ES-I3 (cell line): Measurements from ENCODE around the gene PBX3.

Experiments used
- H3K36me3 ChIP-seq: 2 replicates; pipeline ENCODE4 v1.6.1; 2013; ENCODE audit warnings: mild to moderate bottlenecking, low read length, control low read depth, moderate library complexity; ENCODE audit not compliant: insufficient read depth
- H3K4me1 ChIP-seq: 2 replicates; pipeline ENCODE4 v1.6.1; 2013; ENCODE audit warnings: mild to moderate bottlenecking, control low read depth, low read length; ENCODE audit not compliant: insufficient read depth
- H3K9ac ChIP-seq: 2 replicates; pipeline ENCODE4 v1.6.1; 2013; ENCODE audit warnings: low read depth, mild to moderate bottlenecking, low read length, moderate library complexity
- H3K9me3 ChIP-seq: 2 replicates; pipeline ENCODE4 v1.6.1; 2013; ENCODE audit warnings: mild to moderate bottlenecking, low read length, moderate library complexity; ENCODE audit not compliant: control insufficient read depth, insufficient read depth

Gene PBX3

DNA sequence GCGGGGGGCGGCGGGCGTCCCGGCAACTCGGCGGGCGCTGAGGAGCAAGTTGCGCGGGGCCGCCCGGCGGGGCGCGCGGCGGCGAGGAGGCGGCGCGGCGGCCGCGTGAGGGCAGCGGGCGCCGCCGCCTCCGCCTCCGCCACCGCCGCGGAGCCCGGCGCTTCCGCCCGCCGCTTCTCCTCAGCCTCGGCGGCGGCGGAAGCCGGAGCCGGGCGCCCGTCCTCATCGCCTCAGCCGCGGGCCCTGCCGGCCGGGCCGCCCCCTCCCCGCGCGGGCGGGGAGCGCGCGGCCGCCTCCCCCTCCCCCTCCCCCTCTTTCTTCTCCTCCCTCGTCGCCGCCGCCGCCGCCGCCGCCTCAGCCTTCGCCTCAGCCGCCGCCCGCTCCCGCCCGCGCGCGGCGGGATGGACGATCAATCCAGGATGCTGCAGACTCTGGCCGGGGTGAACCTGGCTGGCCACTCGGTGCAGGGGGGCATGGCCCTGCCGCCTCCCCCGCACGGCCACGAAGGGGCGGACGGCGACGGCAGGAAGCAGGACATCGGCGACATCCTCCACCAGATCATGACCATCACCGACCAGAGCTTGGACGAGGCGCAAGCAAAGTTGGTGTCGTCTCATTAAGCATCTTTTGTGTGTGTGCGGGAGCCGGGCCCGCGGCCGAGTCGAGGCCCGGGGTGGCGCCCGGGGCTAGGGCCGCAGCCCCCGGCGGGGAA lies at the start of gene PBX3:
Gene PBX3 (plus strand): TSS at position 321 of the 712 bp plus-strand sequence.
- Histone ChIP-seq H3K9me3 (no peaks in the 10 kb centered on the region), H3K9ac (peak within 1 kb of the TSS; percentile 69), H3K4me1 (0 out of 2 replicates have a peak, but pooled peaks cover 8% of the 10 kb centered on the region), H3K36me3 (no peaks in the 10 kb centered on the region)

DNA sequence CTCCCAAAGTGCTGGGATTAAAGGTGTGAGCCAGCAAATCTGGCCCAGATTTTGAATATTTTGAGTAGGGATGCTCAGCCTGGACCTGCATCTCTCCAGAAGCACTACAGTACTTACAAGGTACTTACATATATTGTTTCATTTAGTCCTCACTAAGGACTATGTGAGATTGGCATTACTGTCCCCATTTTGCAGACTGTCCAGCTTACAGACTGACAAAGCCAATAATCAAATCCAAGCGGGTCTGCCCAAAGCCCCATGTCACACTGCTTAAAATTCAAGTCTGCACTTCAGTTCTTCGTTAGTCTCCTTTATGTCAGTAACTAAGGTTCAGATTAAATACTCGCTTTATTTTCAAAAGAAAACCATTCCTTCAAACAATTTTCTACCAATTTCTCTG lies 47.3 kb upstream of the PBX3 start:
- Histone ChIP-seq H3K9me3 (no peaks in the 10 kb centered on the region), H3K9ac (no peak overlapping the region), H3K36me3 (no peaks in the 10 kb centered on the region), H3K4me1 (peaks cover 35% of the 10 kb centered on the region)

DNA sequence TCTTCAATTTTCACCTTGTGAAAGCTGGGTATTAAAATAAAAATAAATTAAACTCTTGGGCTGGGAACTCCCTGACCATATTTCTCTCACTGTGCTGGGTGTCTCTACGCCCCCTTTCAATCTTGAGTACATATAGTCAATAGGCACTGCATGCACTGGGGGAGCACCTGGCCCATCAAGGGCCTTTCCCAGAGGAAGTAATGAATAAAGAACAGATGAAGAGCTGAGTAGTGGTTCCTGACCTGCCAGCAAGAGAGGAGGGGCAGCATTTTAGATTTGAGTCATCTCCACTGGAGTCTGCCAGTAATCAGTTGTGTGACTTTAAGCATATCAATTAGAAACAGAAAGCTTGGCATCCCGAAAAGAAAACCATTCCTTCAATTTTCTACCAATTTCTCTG lies 46.4 kb upstream of the PBX3 start:
- H3K9me3 ChIP-seq = no peaks in the 10 kb centered on the region
- no peaks in the 10 kb centered on the region for H3K36me3 ChIP-seq
- peaks cover 28% of the 10 kb centered on the region for H3K4me1 ChIP-seq
- H3K9ac ChIP-seq = peak overlapping the region; percentile 32; the same call in 1 of the 2 replicates

DNA sequence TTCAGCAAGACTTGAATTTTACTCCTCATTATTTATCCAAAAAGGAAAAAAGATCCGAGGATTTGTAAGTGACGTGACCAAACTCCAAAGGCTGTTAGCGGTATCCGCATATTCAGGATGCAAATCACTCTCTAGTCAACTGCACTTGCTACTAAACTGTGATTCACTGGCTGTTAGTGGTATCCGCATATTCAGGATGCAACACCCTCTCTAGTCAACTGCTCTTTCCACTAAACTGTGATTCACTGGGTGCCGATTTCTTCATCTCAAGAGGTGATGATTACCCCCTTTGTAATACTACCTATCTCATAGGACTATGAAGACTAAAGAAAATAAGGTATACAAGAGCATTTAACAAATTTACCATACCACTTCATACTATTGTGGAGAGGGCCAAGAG lies 45.8 kb upstream of the PBX3 start:
- Histone ChIP-seq H3K4me1 (peaks cover 27% of the 10 kb centered on the region), H3K36me3 (no peaks in the 10 kb centered on the region), H3K9ac (peak overlapping the region; percentile 32), H3K9me3 (no peaks in the 10 kb centered on the region)

DNA sequence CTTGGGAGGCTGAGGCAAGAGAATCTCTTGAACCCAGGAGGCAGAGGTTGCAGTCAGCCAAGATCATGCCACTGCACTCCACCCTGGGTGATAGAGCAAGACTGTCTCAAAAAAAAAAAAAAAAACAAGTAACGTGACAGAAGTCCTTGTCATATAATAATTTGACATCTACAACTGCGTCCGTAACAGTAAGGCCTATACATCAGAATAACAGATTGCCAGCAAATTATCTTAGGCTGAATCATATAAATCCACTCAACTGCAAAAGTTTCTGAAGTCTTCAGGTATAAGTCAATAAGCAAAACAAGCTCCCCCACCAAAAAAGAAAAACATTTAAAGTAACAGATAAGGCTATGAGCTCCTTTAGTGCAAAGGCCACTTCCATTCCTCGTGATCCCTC lies 43.5 kb upstream of the PBX3 start:
- Histone ChIP-seq H3K36me3 (no peaks in the 10 kb centered on the region), H3K9me3 (no peaks in the 10 kb centered on the region), H3K4me1 (peaks cover 31% of the 10 kb centered on the region), H3K9ac (no peak overlapping the region)

DNA sequence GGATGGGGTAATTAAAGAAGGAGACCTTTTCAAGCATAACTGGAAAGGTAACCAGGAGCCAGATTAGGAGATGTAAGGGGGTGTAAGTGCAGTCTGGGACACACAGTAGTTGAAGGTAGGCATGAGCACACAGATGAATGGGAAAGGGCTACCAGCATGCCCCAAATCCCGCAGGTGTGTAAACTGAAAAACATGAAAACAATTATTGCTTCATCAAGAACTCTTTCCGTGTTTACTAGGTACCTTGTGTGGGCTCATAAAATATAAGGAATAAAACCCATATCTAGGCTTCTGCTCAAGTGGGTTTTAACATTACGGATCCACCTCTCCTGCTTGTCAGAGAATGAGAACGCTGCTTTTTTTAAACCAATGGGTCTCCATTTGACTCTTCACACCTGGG lies 41.3 kb upstream of the PBX3 start:
- H3K4me1 ChIP-seq = peaks cover 21% of the 10 kb centered on the region
- no peaks in the 10 kb centered on the region for H3K9me3 ChIP-seq
- no peaks in the 10 kb centered on the region for H3K36me3 ChIP-seq
- peak overlapping the region; percentile 92 for H3K9ac ChIP-seq

DNA sequence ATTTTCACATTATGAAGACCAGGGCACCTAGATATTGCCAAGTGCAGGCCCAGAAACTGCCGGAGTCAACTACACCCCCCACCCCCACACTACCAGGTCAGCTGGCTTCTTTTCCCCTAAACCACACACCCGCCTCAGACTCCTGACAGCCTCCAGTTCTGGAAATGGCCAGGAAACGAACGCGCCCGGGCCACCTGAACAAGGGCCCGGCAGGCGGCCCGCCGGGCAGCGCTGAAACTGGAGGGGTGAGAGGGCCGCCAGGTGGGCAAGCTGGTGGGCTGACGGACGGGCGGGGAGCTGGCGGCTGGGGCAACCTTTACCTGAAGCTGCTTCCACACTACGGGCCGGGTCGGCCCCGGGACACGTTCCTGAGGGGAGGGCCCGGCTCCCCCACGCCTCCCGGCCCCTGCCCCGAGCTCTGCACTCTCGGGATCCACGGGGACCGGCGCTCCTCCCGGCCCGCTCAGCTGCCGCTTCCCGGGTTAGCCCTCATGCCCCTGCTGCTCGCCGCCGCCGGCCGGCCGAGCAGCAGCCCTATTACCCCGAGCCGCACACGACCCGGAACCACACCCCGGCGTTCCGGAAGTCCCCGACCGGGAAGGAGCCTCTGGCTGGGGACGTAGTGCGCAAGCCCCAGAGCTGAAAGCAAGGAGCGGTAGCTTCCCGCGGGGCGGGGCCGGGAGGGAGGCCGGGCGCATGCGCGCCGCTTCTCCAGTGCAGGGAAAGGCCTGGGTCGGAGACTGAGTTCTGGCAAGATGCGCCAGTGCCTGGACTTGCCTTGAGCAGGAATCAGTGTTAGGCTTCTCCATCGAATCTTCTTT lies 40.3 kb upstream of the PBX3 start, which contains the start of gene MAPKAP1:
Gene MAPKAP1 (minus strand): TSS at position 558 of the 821 bp plus-strand sequence. CDS start 34,634 bp downstream, outside the sequence.
- peaks cover 17% of the 10 kb centered on the region for H3K4me1 ChIP-seq
- H3K9me3 ChIP-seq = no peaks in the 10 kb centered on the region
- peak within 1 kb of the TSS; percentile 92 for H3K9ac ChIP-seq
- no peaks in the 10 kb centered on the region for H3K36me3 ChIP-seq

DNA sequence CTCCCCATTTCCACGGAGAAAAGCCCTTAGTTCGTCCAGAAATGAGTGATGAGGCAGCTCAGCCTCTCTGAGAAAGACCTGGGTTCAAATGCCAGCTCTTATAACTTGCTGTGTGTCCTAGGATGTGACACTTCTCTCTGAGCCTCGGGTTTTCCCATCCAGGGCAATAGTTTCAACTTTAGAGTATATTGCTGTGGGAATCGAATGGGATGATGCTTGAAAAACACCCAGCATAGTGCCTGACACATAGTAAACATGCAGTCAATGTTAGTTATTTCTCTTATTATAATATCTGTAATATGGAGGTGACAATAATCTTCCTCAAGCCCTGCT lies 39.7 kb upstream of the PBX3 start:
- Histone ChIP-seq H3K9ac (peak overlapping the region; percentile 92), H3K4me1 (peaks cover 15% of the 10 kb centered on the region), H3K9me3 (no peaks in the 10 kb centered on the region), H3K36me3 (no peaks in the 10 kb centered on the region)

DNA sequence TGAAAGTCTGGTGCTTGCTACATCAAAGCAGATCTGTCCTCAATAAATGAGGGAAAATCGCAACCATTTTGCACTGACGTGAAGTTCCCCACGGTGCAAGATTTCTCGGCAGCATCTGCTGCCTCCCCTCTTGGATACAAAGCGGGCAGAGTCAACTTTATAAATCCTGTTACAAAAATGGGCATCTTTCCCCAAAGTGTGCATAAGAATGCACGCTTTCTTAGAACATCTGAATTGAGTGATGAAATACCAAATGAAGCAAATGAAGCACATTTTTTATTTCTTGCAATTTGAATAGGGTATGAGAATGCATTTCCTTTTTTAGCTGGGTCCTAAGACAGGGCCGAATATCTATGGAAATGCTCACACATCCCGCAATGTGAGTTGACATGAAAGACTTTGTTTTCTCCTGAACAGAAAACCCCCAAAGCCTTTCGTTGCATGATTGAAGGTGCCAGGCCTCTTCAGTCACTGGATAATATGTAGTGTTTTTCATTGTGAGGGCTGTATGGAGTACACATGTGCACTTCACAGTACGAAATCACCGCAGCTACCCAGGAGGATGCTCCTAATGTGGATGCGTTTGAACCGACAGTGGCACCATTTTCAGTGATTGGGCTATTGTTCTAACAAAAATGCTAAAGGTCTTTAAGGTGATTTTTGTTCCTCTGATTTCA lies 20.6 kb upstream of the PBX3 start:
- no peak overlapping the region for H3K9ac ChIP-seq
- no peaks in the 10 kb centered on the region for H3K36me3 ChIP-seq
- H3K4me1 ChIP-seq = no peaks in the 10 kb centered on the region
- no peaks in the 10 kb centered on the region for H3K9me3 ChIP-seq

DNA sequence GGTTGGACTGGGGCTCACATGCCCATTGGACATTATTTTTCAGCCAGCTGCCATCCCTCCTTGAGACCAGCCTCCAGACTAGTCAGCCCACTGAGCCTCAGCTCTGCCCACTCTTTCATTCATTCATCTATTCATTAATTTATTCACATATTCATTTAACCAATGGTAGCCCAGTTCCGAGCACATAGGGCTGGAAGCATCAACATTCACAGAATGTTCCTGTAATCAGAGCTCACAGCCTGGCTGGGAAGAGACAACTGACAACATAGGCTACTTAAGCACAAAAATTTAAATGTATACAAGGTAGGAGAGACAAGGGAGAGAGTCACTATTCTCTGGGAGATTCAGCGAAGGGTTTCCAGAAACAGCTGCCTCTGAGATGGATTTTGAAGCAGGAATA lies 17.0 kb upstream of the PBX3 start:
- Histone ChIP-seq H3K36me3 (no peaks in the 10 kb centered on the region), H3K4me1 (peaks cover 9% of the 10 kb centered on the region; the same call in 1 of the 2 replicates), H3K9ac (no peak overlapping the region), H3K9me3 (no peaks in the 10 kb centered on the region)

DNA sequence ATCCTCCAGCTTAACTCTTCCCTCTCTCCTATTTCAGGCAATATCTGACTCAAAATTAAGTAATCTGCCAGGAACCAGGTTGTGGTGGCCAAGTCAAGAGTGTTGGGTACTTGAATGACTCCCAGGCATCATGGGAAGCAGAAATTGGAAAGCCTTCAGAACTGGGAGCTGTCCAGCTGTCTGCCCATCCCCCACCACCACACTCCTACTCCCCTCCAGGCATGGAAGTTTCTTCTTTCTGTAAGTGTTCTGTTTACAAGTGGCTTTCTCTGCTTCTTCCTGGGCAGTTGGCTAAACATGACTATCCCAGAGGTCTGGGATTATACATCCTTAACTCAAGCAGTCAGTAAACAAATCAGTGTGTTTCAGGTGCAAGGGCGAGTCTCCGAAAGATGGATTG lies 14.6 kb upstream of the PBX3 start:
- peaks cover 9% of the 10 kb centered on the region; the same call in 1 of the 2 replicates for H3K4me1 ChIP-seq
- no peaks in the 10 kb centered on the region for H3K36me3 ChIP-seq
- H3K9ac ChIP-seq = no peak overlapping the region
- no peaks in the 10 kb centered on the region for H3K9me3 ChIP-seq

DNA sequence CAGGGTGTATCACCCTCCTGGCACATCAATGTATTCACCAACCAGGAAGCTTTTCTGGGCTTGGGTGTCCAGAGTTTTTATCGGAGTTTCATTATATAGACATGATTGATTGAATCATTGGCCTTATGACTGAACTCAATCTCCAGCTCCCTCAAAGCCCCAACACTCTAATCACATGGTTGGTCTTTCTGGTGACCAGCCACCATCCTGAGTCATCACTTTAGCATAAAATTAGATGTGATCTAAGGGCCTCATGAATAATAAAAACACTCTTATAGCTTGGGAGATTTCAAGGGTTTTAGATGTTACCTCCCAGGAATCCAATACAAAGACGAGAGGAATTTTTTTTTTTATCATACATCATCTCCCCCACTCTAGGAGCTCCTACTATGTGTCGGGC lies 7.7 kb upstream of the PBX3 start:
- Histone ChIP-seq H3K9me3 (no peaks in the 10 kb centered on the region), H3K4me1 (no peaks in the 10 kb centered on the region), H3K36me3 (no peaks in the 10 kb centered on the region), H3K9ac (no peak overlapping the region)

DNA sequence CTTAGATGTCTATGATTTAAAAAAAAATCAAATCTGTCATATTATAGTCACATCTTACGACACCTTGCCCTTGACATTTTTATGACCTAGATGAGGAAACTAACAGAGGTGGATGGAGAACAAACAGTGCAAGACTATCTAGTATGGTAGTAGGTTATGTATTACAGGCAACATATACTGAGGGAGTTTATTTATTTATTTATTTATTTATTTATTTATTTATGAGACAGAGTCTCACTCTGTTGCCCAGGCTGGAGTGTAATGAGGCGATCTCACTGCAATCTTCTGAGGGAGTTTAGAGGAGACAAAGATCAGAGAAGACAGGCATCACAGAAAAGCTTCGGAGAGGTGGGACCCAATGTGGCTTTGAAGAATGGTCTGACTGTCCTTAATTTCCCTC lies 4.5 kb upstream of the PBX3 start:
- Histone ChIP-seq H3K4me1 (no peaks in the 10 kb centered on the region), H3K9ac (no peak overlapping the region), H3K36me3 (no peaks in the 10 kb centered on the region)

DNA sequence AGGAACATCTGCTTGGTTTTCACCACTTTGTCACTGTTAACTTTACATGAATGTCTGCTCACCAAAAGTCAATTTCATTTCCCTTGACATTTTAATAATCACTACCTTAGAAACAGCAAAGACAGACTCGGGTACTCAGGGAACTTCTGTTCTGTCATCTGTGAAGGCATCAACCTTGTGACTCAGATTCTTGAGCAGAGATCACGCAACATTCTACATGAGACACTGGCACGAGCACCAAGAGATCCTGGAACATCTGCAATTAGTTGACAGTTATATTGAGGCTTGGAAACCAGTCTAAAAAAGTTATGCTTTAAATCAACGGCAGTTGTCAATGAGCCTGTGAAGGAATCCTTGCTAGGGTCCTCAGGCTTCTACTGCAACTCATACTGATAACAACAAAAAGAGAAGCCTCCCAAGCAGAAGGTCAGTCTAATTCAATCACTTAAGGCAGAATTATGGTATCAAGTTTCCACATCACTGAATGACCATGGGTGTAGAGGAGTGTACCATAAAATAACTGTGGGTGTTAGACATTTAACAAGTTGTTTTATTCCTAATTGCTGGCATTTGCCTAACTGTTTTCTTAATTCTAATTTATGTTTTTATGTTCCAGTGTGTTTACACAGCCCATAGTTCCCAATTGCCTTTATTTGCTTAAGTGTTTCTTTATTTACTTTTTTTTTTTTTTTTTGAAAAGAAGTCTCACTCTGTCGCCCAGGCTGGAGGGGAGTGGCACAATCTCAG lies 3.3 kb upstream of the PBX3 start:
- H3K9me3 ChIP-seq = no peaks in the 10 kb centered on the region
- H3K36me3 ChIP-seq = no peaks in the 10 kb centered on the region
- H3K9ac ChIP-seq = no peak overlapping the region
- no peaks in the 10 kb centered on the region for H3K4me1 ChIP-seq

More for the DNA sequence above, 4.5 kb upstream of the PBX3 start:
- no peaks in the 10 kb centered on the region for H3K9me3 ChIP-seq
